ENCODE data around the gene SNAPC2.

DNA sequence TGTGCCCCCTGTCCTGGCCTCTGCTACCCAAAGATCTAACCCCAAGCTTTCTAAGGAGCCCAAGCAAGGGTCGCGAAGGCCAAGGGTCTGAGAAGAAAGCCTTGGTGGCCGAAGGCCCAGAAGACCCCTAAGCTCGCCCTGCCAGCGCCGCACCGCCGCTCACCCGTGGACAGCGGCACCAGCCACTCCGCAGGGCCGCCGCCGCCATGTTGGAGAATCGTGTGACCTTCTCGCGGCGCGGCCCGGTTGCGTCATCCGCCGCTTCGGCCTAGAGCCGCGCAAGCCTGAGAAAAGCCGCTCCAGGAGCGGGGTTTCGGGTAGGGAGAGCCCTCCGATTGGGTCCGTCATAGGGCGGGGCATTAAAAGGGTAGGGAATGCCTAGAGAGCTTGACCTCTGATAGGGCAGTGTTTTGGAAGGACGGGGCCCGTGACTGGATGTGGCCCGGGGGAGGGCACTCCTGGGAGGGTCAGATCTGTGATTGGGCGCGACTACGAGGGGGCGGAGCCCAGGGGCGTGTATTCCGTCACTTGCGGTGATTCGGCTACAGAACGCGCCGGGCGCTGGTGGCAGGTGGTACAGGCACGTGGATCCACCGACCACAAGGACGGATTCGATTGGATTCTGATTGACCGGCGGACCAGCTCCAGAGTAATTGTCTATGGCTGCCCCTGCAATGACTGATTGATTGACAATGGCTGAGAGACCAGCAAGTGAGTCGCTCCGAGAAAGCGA, 23.5 kb downstream of the SNAPC2 start, which contains the start of gene TIMM44:
- TF ChIP-seq, protein P1, sequence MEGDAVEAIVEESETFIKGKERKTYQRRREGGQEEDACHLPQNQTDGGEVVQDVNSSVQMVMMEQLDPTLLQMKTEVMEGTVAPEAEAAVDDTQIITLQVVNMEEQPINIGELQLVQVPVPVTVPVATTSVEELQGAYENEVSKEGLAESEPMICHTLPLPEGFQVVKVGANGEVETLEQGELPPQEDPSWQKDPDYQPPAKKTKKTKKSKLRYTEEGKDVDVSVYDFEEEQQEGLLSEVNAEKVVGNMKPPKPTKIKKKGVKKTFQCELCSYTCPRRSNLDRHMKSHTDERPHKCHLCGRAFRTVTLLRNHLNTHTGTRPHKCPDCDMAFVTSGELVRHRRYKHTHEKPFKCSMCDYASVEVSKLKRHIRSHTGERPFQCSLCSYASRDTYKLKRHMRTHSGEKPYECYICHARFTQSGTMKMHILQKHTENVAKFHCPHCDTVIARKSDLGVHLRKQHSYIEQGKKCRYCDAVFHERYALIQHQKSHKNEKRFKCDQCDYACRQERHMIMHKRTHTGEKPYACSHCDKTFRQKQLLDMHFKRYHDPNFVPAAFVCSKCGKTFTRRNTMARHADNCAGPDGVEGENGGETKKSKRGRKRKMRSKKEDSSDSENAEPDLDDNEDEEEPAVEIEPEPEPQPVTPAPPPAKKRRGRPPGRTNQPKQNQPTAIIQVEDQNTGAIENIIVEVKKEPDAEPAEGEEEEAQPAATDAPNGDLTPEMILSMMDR (conservative IDR thresholded peaks at IDR 0.05 in 1 of 2, IDR thresholded peaks at IDR 0.05 in 1 of 2; ENCODE audit: extremely low read depth in 1 of 2, insufficient read depth in 1 of 2, low read depth in 1 of 2, low read length in 2 of 2), result no peak
- no peak for TF ChIP-seq EZH2 (IDR thresholded peaks at IDR 0.05; ENCODE audit: borderline replicate concordance, low read length)
